Gastroesophageal sphincter (tissue), 4 donors: ENCODE measurements around the gene NHERF2. TPM values are rescaled to one million over a fixed set of nuclear protein-coding genes. Genes with fewer than 3 reads are reported as not detected.

Experiments
- ATAC-seq: fragments of 150-250 bp; one replicate; pipeline ENCODE4 v1.9.1; 2016; ENCODE audit warnings: mild to moderate bottlenecking, moderate library complexity
- H3K27ac ChIP-seq, 4 donors: fragments of 200-600 bp; sonication (generic) in 3 of 4; 1 replicate in 3 of 4; 2 replicates in 1 of 4; pipeline ENCODE4 v1.5.1; 2016 to 2019
- H3K27me3 ChIP-seq: fragments of 200-600 bp; sonication (generic); one replicate; pipeline ENCODE4 v1.5.1; 2019
- H3K36me3 ChIP-seq, 2 donors: fragments of 200-600 bp; sonication (generic); one replicate each; pipeline ENCODE4 v1.5.1; 2019; ENCODE audit warnings: control low read depth in 1 of 2
- H3K4me1 ChIP-seq, 3 donors: fragments of 200-600 bp; sonication (generic); 1 replicate in 2 of 3; 2 replicates in 1 of 3; pipeline ENCODE4 v1.5.1; 2016 to 2019; ENCODE audit warnings: control low read depth in 2 of 3
- H3K4me3 ChIP-seq, 2 donors: fragments of 200-600 bp; sonication (generic); one replicate each; pipeline ENCODE4 v1.5.1; 2019; ENCODE audit warnings: mild to moderate bottlenecking in 1 of 2, moderate library complexity in 1 of 2
- H3K9me3 ChIP-seq, 3 donors: fragments of 200-600 bp; sonication (generic); one replicate each; pipeline ENCODE4 v1.5.1; 2017 to 2019; ENCODE audit warnings: control low read depth in 2 of 3
- CTCF ChIP-seq, 4 experiments: fragments of 200-600 bp in 2 of 4; fragments of 450-650 bp in 2 of 4; sonication (generic) in 1 of 4; IDR thresholded peaks; one replicate each; pipeline ENCODE4 v1.5.1; 2017 to 2019; ENCODE audit warnings: antibody characterized with exemption in 4 of 4, mild to moderate bottlenecking in 2 of 4, moderate library complexity in 2 of 4
- EP300 ChIP-seq: sonication (generic); formaldehyde crosslinking; IDR thresholded peaks from one replicate; pipeline ENCODE4 v1.6.1; 2017; ENCODE audit warnings: antibody characterized with exemption, mild to moderate bottlenecking
- POLR2A ChIP-seq, 2 donors: fragments of 450-650 bp; IDR thresholded peaks; one replicate each; pipeline ENCODE4 v1.6.1; 2017; ENCODE audit warnings: antibody characterized with exemption in 2 of 2, mild to moderate bottlenecking in 2 of 2, moderate library complexity in 1 of 2
- POLR2AphosphoS5 ChIP-seq: sonication (generic); formaldehyde crosslinking; IDR thresholded peaks from one replicate; pipeline ENCODE4 v1.6.1; 2017; ENCODE audit warnings: antibody characterized with exemption
- WGBS, 2 donors: methylation state at CpG; one replicate each; pipeline ENCODE4 v1.1.5; 2018; ENCODE audit warnings: low coverage in 1 of 2; 5-methylcytosine and 5-hydroxymethylcytosine counted together
- total RNA-seq, 4 donors: library from RNA; depleted of rRNA; stranded (reverse); fragments of >200 nt; gene quantifications; one replicate each; pipeline ENCODE4 v1.1.0, GENCODE V29; 2016

The NHERF2 gene
- 100 to 1,000 TPM in 1 of 4 donors, 10 to 100 TPM in 3; 43.8 to 106 (median 63.8) TPM for total RNA-seq

- Histone ChIP-seq H3K27me3 (peaks cover 12% of the 10 kb centered on the region), H3K9me3 (no peaks in the 10 kb centered on the region), H3K27ac (peak within 1 kb of the TSS in 3 of 4 donors; percentile 76 to 85 (median 79)), H3K4me1 (peaks cover 0 to 74% (median 30%) of the 10 kb centered on the region in 3 donors), H3K4me3 (peak within 1 kb of the TSS; percentile 57 to 79), H3K36me3 (peaks cover 0 to 11% of the 10 kb centered on the region in 2 donors)
- TF ChIP-seq CTCF (IDR thresholded peaks at IDR 0.05) (no peak), EP300 (no peak)
- ATAC-seq: peak; percentile 29
- WGBS, 2 donors: 20% methylated on average over 1 of the region's 59 CpGs; no CpG with 5 or more reads in 1 of the 2 donors
These were observed at the start of gene NHERF2 for GRCh38 chr16:2026461-2027023. Gene NHERF2, plus strand, starts transcription at chr16:2026902. Its CDS starts 104 bp downstream, at chr16:2027006.

GRCh38 chr16:1976951-1977874 lies 49.5 kb upstream of the NHERF2 start:
- Histone ChIP-seq H3K4me1 (peaks cover 0 to 44% (median 16%) of the 10 kb centered on the region in 3 donors), H3K27ac (no peak overlapping the region), H3K9me3 (no peaks in the 10 kb centered on the region), H3K36me3 (peaks cover 0 to 56% of the 10 kb centered on the region in 2 donors), H3K4me3 (no peak overlapping the region), H3K27me3 (peaks cover 84% of the 10 kb centered on the region)
- 100% methylated on average over 3 of the region's 33 CpGs; no CpG with 5 or more reads in 1 of the 2 donors for WGBS, 2 donors
- ATAC-seq: no peak
- TF ChIP-seq POLR2A (IDR thresholded peaks at IDR 0.05) (no peak), POLR2AphosphoS5 (no peak), CTCF (IDR thresholded peaks at IDR 0.05) (no peak), EP300 (no peak)

GRCh38 chr16:1977875-1978268 lies 48.8 kb upstream of the NHERF2 start:
- no peak for TF ChIP-seq EP300
- H3K4me1 ChIP-seq: peaks cover 0 to 39% (median 11%) of the 10 kb centered on the region in 3 donors
- peaks cover 91% of the 10 kb centered on the region for H3K27me3 ChIP-seq
- H3K4me3 ChIP-seq: no peak overlapping the region
- WGBS, 2 donors: no CpG with 5 or more reads among the region's 18 CpGs
- no peaks in the 10 kb centered on the region for H3K9me3 ChIP-seq
- no peak for ATAC-seq
- H3K36me3 ChIP-seq: peaks cover 0 to 56% of the 10 kb centered on the region in 2 donors
- no peak overlapping the region for H3K27ac ChIP-seq

- Histone ChIP-seq H3K9me3 (no peaks in the 10 kb centered on the region), H3K27ac (no peak overlapping the region), H3K36me3 (peaks cover 0 to 55% of the 10 kb centered on the region in 2 donors), H3K4me1 (peaks cover 0 to 39% (median 4%) of the 10 kb centered on the region in 3 donors), H3K4me3 (no peak overlapping the region), H3K27me3 (peaks cover 95% of the 10 kb centered on the region)
- 90 to 100% methylated on average over 1 to 2 of the region's 37 CpGs for WGBS, 2 donors
- TF ChIP-seq POLR2AphosphoS5 (no peak), EP300 (no peak), CTCF (IDR thresholded peaks at IDR 0.05) (no peak), POLR2A (IDR thresholded peaks at IDR 0.05) (no peak)
- ATAC-seq: no peak
These were observed 48.1 kb upstream of the NHERF2 start for GRCh38 chr16:1978476-1979120.
